OCI-LY3 (cell line): Measurements from ENCODE around the gene HNRNPCL4.
"Not testable (repeated sequence)": the region's sequence is repeated elsewhere in the genome, so short reads cannot be mapped to it uniquely, and the experiment has no call there.

ENCODE experiments used
- EZH2phosphoT487 ChIP-seq: fragments of 200-600 bp; shearing (Covaris generic); IDR thresholded peaks from 2 replicates; pipeline ENCODE4 v1.6.1; 2018; ENCODE audit warnings: antibody characterized with exemption, mixed run types, low read depth
- TF ChIP-seq, protein P1 (sequence below): fragments of 200-600, 300-600 bp; sonication (generic); IDR thresholded peaks from 2 replicates; pipeline ENCODE4 v1.5.1; 2014; ENCODE audit warnings: antibody characterized with exemption, low read length, low read depth

DNA sequence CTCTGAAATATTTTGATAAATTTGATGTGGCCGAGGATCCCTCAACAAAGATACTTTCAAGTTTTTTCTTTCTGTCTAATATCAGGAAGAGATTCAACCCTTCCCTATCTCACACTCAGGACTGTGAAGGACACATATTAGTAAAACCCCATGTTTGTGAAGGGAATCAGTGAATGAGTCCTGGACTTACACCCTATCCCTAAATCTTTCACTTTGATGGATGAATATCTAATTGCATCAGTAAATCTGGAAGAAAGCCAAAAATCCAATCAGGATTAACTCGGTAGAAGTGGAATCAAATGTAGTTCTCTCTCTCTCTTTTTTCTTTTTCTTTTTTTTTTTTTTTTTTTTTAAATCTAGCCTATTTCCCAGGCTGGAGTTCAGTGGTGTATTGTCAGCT lies 6.1 kb upstream of the HNRNPCL4 start, which contains the start of gene PRAMEF9:
- TF ChIP-seq, protein P1, sequence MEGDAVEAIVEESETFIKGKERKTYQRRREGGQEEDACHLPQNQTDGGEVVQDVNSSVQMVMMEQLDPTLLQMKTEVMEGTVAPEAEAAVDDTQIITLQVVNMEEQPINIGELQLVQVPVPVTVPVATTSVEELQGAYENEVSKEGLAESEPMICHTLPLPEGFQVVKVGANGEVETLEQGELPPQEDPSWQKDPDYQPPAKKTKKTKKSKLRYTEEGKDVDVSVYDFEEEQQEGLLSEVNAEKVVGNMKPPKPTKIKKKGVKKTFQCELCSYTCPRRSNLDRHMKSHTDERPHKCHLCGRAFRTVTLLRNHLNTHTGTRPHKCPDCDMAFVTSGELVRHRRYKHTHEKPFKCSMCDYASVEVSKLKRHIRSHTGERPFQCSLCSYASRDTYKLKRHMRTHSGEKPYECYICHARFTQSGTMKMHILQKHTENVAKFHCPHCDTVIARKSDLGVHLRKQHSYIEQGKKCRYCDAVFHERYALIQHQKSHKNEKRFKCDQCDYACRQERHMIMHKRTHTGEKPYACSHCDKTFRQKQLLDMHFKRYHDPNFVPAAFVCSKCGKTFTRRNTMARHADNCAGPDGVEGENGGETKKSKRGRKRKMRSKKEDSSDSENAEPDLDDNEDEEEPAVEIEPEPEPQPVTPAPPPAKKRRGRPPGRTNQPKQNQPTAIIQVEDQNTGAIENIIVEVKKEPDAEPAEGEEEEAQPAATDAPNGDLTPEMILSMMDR, result not testable (repeated sequence)
- TF ChIP-seq EZH2phosphoT487, result not testable (repeated sequence)
